Measurements from ENCODE around the gene DGKD. TPM values are rescaled to one million over a fixed set of nuclear protein-coding genes. Genes with fewer than 3 reads are reported as not detected.

DGKD gene
- total RNA-seq, 1 donor from 2014 or later, result 86.7 TPM

- peak; percentile 4 for ATAC-seq
- H3K4me1 ChIP-seq, result peaks cover 17% of the 10 kb centered on the region
- peak; percentile 72 for DNase-seq
- no peaks in the 10 kb centered on the region for H3K9me3 ChIP-seq
- H3K36me3 ChIP-seq, result no peaks in the 10 kb centered on the region
- peak overlapping the region; percentile 51 for H3K27ac ChIP-seq
- no peaks in the 10 kb centered on the region for H3K27me3 ChIP-seq
- TF ChIP-seq CTCF (IDR thresholded peaks at IDR 0.05), result no peak
- H3K4me3 ChIP-seq, result peak overlapping the region; percentile 53
- intact Hi-C loops (cut with DNase I), result loop anchor here (10.0 kb wide), 1 partner anchor 92 kb away; no protein-coding TSS in a partner anchor
These were observed 1.1 kb upstream of the DGKD start for GRCh38 chr2:233353101-233353768.

- no peak for TF ChIP-seq CTCF (IDR thresholded peaks at IDR 0.05)
- Histone ChIP-seq H3K4me1 (peaks cover 17% of the 10 kb centered on the region), H3K4me3 (peak overlapping the region; percentile 68), H3K27me3 (no peaks in the 10 kb centered on the region), H3K27ac (no peak overlapping the region), H3K36me3 (no peaks in the 10 kb centered on the region), H3K9me3 (no peaks in the 10 kb centered on the region)
- DNase-seq (no peak), ATAC-seq (peak; percentile 3)
- intact Hi-C loops (cut with DNase I), result loop anchor here (10.0 kb wide), 1 partner anchor 90 kb away; no protein-coding TSS in a partner anchor
These were observed 218 bp downstream of the DGKD start for GRCh38 chr2:233354500-233354924.

- peak; percentile 77 for DNase-seq
- Histone ChIP-seq H3K36me3 (no peaks in the 10 kb centered on the region), H3K9me3 (no peaks in the 10 kb centered on the region), H3K27me3 (no peaks in the 10 kb centered on the region), H3K27ac (no peak overlapping the region), H3K4me3 (peak overlapping the region; percentile 68), H3K4me1 (peaks cover 17% of the 10 kb centered on the region)
- no peak for TF ChIP-seq CTCF (IDR thresholded peaks at IDR 0.05)
- ATAC-seq, result peak; percentile 12
- intact Hi-C loops (cut with DNase I), result loop anchor here (10.0 kb wide), 1 partner anchor 90 kb away; no protein-coding TSS in a partner anchor
These were observed 779 bp downstream of the DGKD start for GRCh38 chr2:233354971-233355574.

- TF ChIP-seq CTCF (IDR thresholded peaks at IDR 0.05), result no peak
- DNase-seq (peak; percentile 9), ATAC-seq (no peak)
- Histone ChIP-seq H3K9me3 (no peaks in the 10 kb centered on the region), H3K4me1 (peaks cover 17% of the 10 kb centered on the region), H3K27me3 (no peaks in the 10 kb centered on the region), H3K27ac (no peak overlapping the region), H3K36me3 (no peaks in the 10 kb centered on the region), H3K4me3 (peak overlapping the region; percentile 68)
- intact Hi-C loops (cut with DNase I), result loop anchor here (10.0 kb wide), 1 partner anchor 89 kb away; no protein-coding TSS in a partner anchor
These were observed 1.6 kb downstream of the DGKD start for GRCh38 chr2:233355916-233356315.

- no peak overlapping the region for H3K27ac ChIP-seq
- peaks cover 17% of the 10 kb centered on the region for H3K4me1 ChIP-seq
- no peaks in the 10 kb centered on the region for H3K27me3 ChIP-seq
- no peaks in the 10 kb centered on the region for H3K36me3 ChIP-seq
- TF ChIP-seq CTCF (IDR thresholded peaks at IDR 0.05), result no peak
- intact Hi-C loops (cut with DNase I), result loop anchor here (10.0 kb wide), 1 partner anchor 88 kb away; no protein-coding TSS in a partner anchor
- H3K4me3 ChIP-seq, result no peak overlapping the region
- H3K9me3 ChIP-seq, result no peaks in the 10 kb centered on the region
- peak; percentile 52 for DNase-seq
- ATAC-seq, result peak; percentile 34
These were observed 2.4 kb downstream of the DGKD start for GRCh38 chr2:233356546-233357308.
